GM21619 (cell line): ENCODE measurements around the gene L2HGDH.
"Not testable (repeated sequence)": the region's sequence is repeated elsewhere in the genome, so short reads cannot be mapped to it uniquely, and the experiment has no call there.

Source experiments
- ATAC-seq: cut with Tn5 transposase; IDR thresholded peaks from one replicate; pipeline ENCODE4 v1.9.1; 2021; ENCODE audit not compliant: unreplicated experiment

L2HGDH gene

GRCh38 chr14:50340045-50340444 is 28.0 kb upstream of the L2HGDH start:
- no peak for ATAC-seq

GRCh38 chr14:50339178-50339804 is 27.3 kb upstream of the L2HGDH start:
- no peak for ATAC-seq

GRCh38 chr14:50338587-50338986 is 26.6 kb upstream of the L2HGDH start:
- no peak for ATAC-seq

GRCh38 chr14:50335989-50336824 is 24.2 kb upstream of the L2HGDH start:
- ATAC-seq = no peak

GRCh38 chr14:50335389-50335788 is 23.4 kb upstream of the L2HGDH start:
- ATAC-seq = no peak

GRCh38 chr14:50334211-50334610 is 22.2 kb upstream of the L2HGDH start:
- ATAC-seq = no peak

- ATAC-seq = no peak
Measured at GRCh38 chr14:50333014-50333509, 21.0 kb upstream of the L2HGDH start.

GRCh38 chr14:50331596-50331995 is 19.6 kb upstream of the L2HGDH start:
- no peak for ATAC-seq

- ATAC-seq = peak; percentile 84
Measured at GRCh38 chr14:50321009-50321660, 9.1 kb upstream of the L2HGDH start.

- ATAC-seq = peak; percentile 40
Measured at GRCh38 chr14:50320283-50320682, 8.3 kb upstream of the L2HGDH start.

- no peak for ATAC-seq
Measured at GRCh38 chr14:50319721-50320120, 7.7 kb upstream of the L2HGDH start.

GRCh38 chr14:50319293-50319692 is 7.3 kb upstream of the L2HGDH start:
- ATAC-seq = no peak

GRCh38 chr14:50318031-50318626 is 6.1 kb upstream of the L2HGDH start:
- ATAC-seq = no peak

GRCh38 chr14:50314098-50314497 is 2.1 kb upstream of the L2HGDH start:
- not testable (repeated sequence) for ATAC-seq

GRCh38 chr14:50312734-50313054 is 665 bp upstream of the L2HGDH start:
- peak; percentile 23 for ATAC-seq

- ATAC-seq = no peak
Measured at GRCh38 chr14:50311337-50311971, 575 bp downstream of the L2HGDH start.

- no peak for ATAC-seq
Measured at GRCh38 chr14:50310445-50310844, 1.6 kb downstream of the L2HGDH start.

GRCh38 chr14:50308363-50308915 is 3.6 kb downstream of the L2HGDH start:
- no peak for ATAC-seq

- no peak for ATAC-seq
Measured at GRCh38 chr14:50303744-50304471, 8.1 kb downstream of the L2HGDH start.

GRCh38 chr14:50301914-50302313 is 10.1 kb downstream of the L2HGDH start:
- ATAC-seq = no peak
